Measurements from ENCODE around the gene CELF4. TPM values are rescaled to one million over a fixed set of nuclear protein-coding genes. Genes with fewer than 3 reads are reported as not detected.

CELF4 gene
- total RNA-seq, 1 experiment from 2014 or later = not detected

DNA sequence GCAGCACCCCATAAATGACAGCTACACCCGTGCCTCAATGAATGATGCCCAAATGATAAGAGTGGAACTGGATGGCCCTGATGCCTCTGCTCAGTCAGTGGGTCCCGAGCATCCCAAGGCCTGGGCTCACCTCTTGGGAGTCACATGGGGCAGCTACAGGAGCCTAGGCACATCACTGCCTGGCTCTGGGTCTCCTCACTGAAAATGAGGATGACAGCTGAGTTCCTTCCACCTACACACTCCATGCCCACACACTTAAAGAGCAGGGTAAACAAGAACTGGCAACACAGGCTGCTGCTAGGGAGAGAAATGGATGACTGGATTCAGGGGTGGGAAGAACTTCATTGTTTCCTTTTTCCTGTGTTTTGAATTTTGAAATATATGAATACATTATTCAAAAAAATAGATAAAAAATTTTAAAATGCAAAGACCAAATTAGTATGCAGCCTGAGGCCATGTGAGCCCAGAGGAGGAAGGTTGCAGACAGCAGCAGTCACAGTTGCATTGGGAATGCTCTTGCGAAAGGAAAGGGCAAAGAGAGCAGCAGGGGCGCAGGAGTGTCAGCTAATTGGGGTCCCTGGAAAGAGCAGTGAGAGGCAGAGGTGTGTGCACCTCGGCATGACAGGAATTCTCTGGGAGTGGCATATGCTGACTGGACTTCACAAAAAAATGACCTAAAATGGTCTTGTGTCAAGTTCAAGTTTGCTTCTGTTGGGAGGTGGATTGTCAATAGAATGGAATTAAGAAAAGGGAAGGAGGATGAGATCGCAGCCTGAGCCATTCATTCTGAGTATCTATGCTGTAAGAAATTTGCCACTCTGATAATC is 327.1 kb downstream of the CELF4 start:
- DNase-seq (ENCODE audit: low read depth) = no peak

DNA sequence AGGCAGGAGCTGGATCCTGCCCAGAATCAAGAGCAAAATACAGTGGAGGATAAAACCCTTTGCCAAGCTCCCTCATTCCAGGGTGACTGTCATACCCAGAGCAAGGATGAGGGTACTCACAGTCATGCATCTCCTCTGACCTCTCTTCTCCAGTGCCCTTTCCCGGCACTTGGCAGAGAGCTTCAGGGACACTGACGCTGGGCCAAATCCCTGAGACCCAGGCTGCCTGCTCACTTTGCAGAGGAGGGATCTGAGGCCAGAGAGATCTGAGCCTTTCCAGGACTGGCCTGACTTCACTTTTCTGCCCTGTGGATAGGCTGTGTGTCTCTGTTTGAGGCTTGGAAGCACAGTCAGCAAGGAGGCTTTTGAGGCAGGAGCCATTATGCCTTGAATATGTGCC is 330.0 kb downstream of the CELF4 start:
- DNase-seq (ENCODE audit: low read depth) = no peak

DNA sequence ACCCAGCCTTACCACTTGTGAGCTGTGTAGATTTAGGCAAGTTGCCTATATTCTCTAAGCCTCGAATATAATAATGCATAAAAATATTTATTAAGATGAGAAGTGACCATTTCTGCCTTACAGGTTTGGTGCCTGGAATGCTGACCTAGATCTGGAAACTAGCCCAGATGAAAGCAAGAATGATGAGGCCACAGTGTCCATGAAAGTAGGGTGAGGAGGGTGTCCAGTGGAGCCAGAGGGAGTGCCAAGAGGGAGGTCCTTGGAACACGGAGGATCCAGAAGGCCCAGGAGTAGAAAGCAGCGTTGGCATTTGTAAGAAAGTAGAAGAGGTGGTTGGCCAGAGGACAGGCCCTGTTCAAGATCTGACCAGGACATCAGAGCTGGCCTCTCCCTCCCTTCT is 334.3 kb downstream of the CELF4 start:
- no peak for DNase-seq (ENCODE audit: low read depth)

DNA sequence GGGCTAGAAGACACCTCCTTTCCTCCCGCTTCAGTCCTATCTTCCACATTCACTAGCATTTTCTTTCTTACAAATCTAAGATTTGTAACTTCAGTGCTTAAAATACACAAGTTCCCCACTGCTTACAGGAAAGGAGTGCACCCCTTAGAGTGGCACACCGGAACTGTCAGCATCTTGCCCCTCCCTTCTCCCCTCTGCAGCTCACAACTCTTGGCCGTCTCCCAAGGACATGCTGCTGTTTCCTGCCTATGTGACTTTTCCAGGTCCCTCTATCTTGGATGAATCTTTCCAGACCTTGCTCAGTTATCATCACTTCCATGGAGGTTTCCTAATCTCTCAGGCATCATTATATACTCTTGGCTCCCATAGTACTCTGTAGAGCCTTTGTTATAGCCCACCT is 334.8 kb downstream of the CELF4 start:
- DNase-seq (ENCODE audit: low read depth) = no peak

DNA sequence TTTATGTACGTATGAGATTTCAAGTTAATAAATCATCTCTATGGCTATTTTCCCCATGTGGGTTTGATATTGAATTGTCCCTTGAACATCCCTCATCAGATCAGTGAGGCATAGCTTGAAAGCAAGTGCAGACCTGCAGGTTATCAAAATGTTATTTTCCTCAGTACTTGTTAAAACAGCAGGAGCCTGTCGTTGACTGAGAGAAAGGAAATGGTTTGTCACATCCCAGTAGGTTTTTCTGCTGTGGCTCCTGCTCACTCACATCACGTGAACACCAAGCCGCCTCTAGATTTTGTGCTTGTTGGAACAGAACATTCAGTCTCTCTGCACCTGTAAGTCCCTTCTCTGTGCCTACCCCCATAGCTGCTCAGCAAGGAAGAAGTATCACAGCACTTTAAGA is 340.3 kb downstream of the CELF4 start:
- DNase-seq (ENCODE audit: low read depth) = no peak

DNA sequence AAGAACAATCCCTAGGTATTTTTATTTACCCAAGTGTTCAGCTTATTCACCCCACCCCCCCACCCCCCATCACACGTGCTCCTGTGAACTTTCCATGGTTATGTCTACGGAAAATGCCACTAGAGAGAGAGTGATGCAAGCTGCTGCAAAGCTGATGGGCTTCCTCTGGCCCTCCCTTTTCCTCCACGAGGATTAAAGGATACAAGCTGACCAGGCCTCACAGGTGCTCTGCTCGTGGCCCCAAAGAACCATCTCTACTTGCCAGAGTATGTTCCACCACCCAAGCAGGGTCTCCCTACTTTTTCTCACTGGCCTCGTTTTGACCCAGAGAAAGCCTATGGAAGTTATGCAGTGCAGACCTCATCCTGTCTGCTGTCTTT is 342.6 kb downstream of the CELF4 start:
- no peak for DNase-seq (ENCODE audit: low read depth)

DNA sequence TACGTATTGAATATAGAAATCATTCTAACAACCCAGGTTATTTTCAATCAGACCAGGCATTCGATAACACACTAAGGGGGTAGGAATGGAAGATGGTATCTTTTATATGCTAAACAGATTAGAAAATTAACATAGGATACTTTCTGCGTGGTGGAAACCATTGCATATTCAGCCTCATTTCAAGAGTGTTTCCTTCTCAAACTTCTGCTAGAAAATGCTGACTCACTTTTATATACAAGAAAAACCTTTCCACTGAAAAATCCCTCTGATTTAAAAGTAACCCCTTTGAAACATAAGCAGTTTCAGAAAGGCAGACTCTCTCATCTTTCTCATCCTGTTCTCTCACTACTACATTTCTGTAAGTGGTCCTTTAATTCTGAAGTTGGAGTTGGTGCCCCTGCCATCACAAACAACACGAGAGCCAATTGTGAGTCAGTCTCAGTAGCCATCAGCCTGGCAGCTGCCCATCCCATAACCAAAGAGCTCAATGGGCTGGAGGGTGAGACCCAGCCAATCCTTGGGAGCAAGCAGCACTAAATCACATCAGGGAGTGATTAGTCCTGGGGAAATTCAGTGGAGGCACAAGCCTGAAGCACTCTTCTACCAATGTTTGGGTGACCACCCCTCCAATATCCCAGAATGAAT is 343.1 kb downstream of the CELF4 start:
- peak; percentile 2 for DNase-seq (ENCODE audit: low read depth)

DNA sequence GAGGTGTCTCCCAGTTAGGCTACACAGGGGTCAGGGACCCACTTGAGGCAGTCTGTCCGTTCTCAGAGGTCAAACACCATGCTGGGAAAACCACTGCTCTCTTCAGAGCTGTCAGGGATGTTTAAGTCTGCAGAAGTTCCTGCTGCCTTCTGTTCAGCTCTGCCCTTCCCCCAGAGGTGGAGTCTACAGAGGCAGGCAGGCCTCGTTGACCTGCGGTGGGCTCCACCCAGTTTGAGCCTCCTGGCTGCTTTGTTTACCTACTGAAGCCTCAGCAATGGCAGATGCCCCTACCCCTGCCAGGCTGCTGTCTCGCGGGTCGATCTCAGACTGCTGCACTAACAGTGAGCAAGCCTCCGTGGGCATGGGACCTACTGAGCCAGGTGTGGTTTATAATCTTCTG is 346.3 kb downstream of the CELF4 start:
- DNase-seq (ENCODE audit: low read depth) = no peak

DNA sequence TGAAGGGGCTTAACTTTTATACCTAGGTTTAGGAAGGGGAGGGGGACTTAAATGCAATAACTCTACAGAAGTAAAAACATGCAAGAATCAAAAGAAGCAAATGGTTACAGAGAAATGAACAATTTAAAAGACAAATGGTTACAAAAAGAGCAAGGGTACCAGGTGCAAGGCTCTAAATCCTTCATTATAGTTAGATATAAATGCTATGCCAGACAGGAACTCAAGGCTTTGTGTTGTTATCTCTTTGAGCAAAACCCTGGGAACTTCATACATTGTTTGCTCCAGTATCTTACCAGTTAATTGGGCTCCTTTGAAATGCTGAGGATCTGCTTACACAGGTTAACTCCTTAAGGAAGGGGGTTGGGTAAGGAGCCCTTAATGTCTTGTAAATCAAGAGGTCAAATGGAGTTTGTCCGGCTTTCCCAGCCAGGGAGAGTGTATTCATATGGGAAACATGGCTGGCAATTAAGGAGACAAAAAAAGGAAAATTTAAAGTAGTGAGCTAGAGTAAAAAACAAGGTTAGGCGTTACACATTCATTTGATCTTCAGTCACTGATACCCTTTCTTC is 347.5 kb downstream of the CELF4 start:
- DNase-seq (ENCODE audit: low read depth) = no peak

DNA sequence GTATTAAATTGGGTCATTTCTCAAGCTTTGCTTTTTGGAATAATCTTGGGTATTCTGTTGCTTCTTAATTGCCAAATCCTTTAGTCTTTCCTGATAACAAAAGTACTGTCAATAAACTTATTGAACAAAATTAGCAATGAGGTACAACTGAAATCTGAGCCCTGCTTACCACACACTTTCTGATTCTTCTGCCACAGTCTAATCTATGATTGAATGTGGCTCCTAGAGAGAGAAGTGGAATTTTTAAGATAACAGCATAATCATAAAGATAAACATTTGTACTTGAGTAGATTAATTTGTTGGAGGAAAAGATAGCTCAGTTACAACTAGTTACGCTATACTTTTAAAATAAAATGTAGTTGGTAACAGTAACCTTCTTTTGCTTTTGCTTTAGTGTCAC is 354.8 kb downstream of the CELF4 start:
- no peak for DNase-seq (ENCODE audit: low read depth)

DNA sequence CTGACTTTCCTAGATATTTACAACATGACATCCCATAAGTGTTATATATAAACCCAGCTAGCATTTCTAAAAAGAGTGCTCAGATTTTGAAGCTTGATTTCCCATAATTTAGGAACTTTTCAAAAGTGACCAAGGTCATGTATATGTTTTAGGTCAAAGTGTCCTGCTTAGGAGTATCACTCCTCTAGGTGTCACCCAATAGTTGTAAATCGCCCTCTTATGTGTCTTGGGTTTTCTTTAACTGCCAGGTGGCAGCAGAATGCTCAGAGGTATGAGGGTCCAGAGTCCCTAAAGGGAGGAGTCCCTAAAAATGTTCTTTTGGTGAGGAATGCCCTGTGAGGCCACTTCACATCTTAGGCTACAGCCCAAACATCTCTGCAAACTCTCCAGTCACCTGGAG is 358.3 kb downstream of the CELF4 start:
- DNase-seq (ENCODE audit: low read depth) = no peak

DNA sequence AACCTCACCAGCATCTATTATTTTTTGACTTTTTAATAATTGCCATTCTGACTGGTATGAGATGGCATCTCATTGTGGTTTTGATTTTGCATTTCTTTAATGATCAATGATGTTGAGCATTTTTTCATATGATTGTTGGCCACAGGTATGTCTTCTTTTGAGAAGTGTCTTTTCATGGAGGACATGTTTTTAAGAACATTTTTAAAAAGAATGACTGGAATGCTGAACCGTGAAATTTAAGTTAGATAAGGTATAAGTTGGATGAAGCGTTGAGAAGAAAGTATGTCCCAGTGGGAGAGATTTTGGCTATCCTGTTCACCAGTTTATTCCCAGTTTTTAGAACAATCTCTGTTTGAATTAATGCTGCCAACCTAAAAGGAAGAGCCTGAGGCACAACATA is 365.9 kb downstream of the CELF4 start:
- DNase-seq (ENCODE audit: low read depth) = no peak
